Stimulated activated CD4-positive, alpha-beta T cell treated with anti-CD3 and anti-CD28 coated beads, Interleukin-12 subunit alpha, Interleukin-12 subunit beta, amount 100 ng/mL, for 24 hours (primary cell): ENCODE measurements around the gene MIF.

Experiments
- DNase-seq, 2 experiments: peaks; one replicate each; pipeline ENCODE4 v3.0.0-alpha.2; 2020; ENCODE audit warnings: low read depth in 2 of 2

Gene MIF

GRCh38 chr22:23875801-23876200, 18.4 kb upstream of the MIF start:
- no peak for DNase-seq

GRCh38 chr22:23877566-23877965, 16.6 kb upstream of the MIF start:
- no peak for DNase-seq

- DNase-seq = no peak
These were observed 16.0 kb upstream of the MIF start for GRCh38 chr22:23878219-23878618.

GRCh38 chr22:23882370-23882769, 11.8 kb upstream of the MIF start:
- DNase-seq = no peak

GRCh38 chr22:23883658-23884057, 10.5 kb upstream of the MIF start:
- DNase-seq = no peak

GRCh38 chr22:23884140-23884539, 10.0 kb upstream of the MIF start:
- no peak for DNase-seq

- DNase-seq = no peak
These were observed 5.4 kb upstream of the MIF start for GRCh38 chr22:23888615-23889401.

- no peak for DNase-seq
These were observed 4.6 kb upstream of the MIF start for GRCh38 chr22:23889620-23890019.

GRCh38 chr22:23891726-23892125, 2.5 kb upstream of the MIF start:
- no peak for DNase-seq

- no peak for DNase-seq
These were observed 2.1 kb upstream of the MIF start for GRCh38 chr22:23892130-23892529.

GRCh38 chr22:23892706-23893105, 1.5 kb upstream of the MIF start:
- no peak for DNase-seq

- DNase-seq = no peak
These were observed 850 bp upstream of the MIF start for GRCh38 chr22:23893121-23893944.

- peak; percentile 49 to 74 for DNase-seq
These were observed 771 bp downstream of the MIF start for GRCh38 chr22:23894710-23895598.

- DNase-seq = no peak
These were observed 1.5 kb downstream of the MIF start for GRCh38 chr22:23895599-23896144.

GRCh38 chr22:23896166-23896522, 2.0 kb downstream of the MIF start:
- no peak for DNase-seq

- DNase-seq = no peak
These were observed 2.5 kb downstream of the MIF start for GRCh38 chr22:23896523-23897186.

- no peak for DNase-seq
These were observed 3.1 kb downstream of the MIF start for GRCh38 chr22:23897320-23897719.

GRCh38 chr22:23898006-23898974, 4.1 kb downstream of the MIF start:
- DNase-seq = no peak

- DNase-seq = no peak
These were observed 5.0 kb downstream of the MIF start for GRCh38 chr22:23899042-23899745.
